HepG2 (cell line): ENCODE data around the gene PRDM11. TPM values are rescaled to one million over a fixed set of nuclear protein-coding genes. Genes with fewer than 3 reads are reported as not detected.

Source experiments
- ARNTL ChIP-seq: sonication (generic); formaldehyde crosslinking; IDR thresholded peaks from 2 replicates; pipeline ENCODE4 v1.4.0; 2020; ENCODE audit warnings: mild to moderate bottlenecking, missing genetic modification reagents
- BATF2 ChIP-seq: sonication (generic); formaldehyde crosslinking; IDR thresholded peaks from 2 replicates; pipeline ENCODE4 v1.8.0; 2022; ENCODE audit warnings: mild to moderate bottlenecking, missing genetic modification reagents, moderate library complexity
- ELF1 ChIP-seq: sonication (generic); formaldehyde crosslinking; IDR thresholded peaks from 2 replicates; pipeline ENCODE4 v1.4.0; 2020; ENCODE audit warnings: missing genetic modification reagents
- GFI1 ChIP-seq: sonication (generic); formaldehyde crosslinking; IDR thresholded peaks from 2 replicates; pipeline ENCODE4 v1.5.0; 2020; ENCODE audit warnings: missing genetic modification reagents, mild to moderate bottlenecking, borderline replicate concordance
- SKI ChIP-seq: fragments of 450-650 bp; IDR thresholded peaks from one replicate; pipeline ENCODE4 v1.6.1; 2018; ENCODE audit warnings: mild to moderate bottlenecking; ENCODE audit not compliant: partially characterized antibody
- TCF7 ChIP-seq: sonication (generic); IDR thresholded peaks from 2 replicates; pipeline ENCODE4 v1.6.1; 2016; ENCODE audit warnings: antibody characterized with exemption, low read depth
- TFDP1 ChIP-seq: IDR thresholded peaks from 2 replicates; pipeline ENCODE4 v1.6.1; 2016; ENCODE audit warnings: missing compliant biosample characterization, missing genetic modification reagents, borderline replicate concordance
- YY1 ChIP-seq: IDR thresholded peaks from 2 replicates; pipeline ENCODE4 v1.6.1; 2011; ENCODE audit warnings: low read length, low read depth, moderate library complexity, mild to moderate bottlenecking; ENCODE audit not compliant: insufficient read depth, insufficient replicate concordance
- ZBTB7A ChIP-seq: sonication (generic); formaldehyde crosslinking; IDR thresholded peaks from 2 replicates; pipeline ENCODE4 v1.8.0; 2022; ENCODE audit warnings: mild to moderate bottlenecking, missing genetic modification reagents
- ZBTB7B ChIP-seq: sonication (generic); formaldehyde crosslinking; IDR thresholded peaks from 2 replicates; pipeline ENCODE4 v1.4.0; 2020; ENCODE audit warnings: missing genetic modification reagents
- ZFP90 ChIP-seq: sonication (generic); formaldehyde crosslinking; IDR thresholded peaks from 2 replicates; pipeline ENCODE4 v1.8.0; 2022; ENCODE audit warnings: missing genetic modification reagents, mild to moderate bottlenecking, inconsistent platforms, borderline replicate concordance
- ZMYM2 ChIP-seq: sonication (generic); formaldehyde crosslinking; IDR thresholded peaks from 2 replicates; pipeline ENCODE4 v1.8.0; 2022; ENCODE audit warnings: mild to moderate bottlenecking, missing genetic modification reagents
- ZNF318 ChIP-seq: sonication (generic); formaldehyde crosslinking; IDR thresholded peaks from 2 replicates; pipeline ENCODE4 v1.4.0; 2020; ENCODE audit warnings: mild to moderate bottlenecking, missing genetic modification reagents
- ZNF563 ChIP-seq: sonication (generic); formaldehyde crosslinking; IDR thresholded peaks from 2 replicates; pipeline ENCODE4 v1.8.0; 2022; ENCODE audit warnings: mild to moderate bottlenecking, moderate library complexity, missing genetic modification reagents
- ZNF891 ChIP-seq: sonication (generic); formaldehyde crosslinking; IDR thresholded peaks from 2 replicates; pipeline ENCODE4 v1.5.0; 2020; ENCODE audit warnings: mild to moderate bottlenecking, missing genetic modification reagents
- ZSCAN21 ChIP-seq: sonication (generic); formaldehyde crosslinking; IDR thresholded peaks from 2 replicates; pipeline ENCODE4 v1.8.0; 2022; ENCODE audit warnings: mild to moderate bottlenecking, missing genetic modification reagents, moderate library complexity, borderline replicate concordance
- polyA plus RNA-seq, 8 experiments: library from polyadenylated mRNA; depleted of rRNA in 3 of 8; stranded (reverse) in 7 of 8; unstranded in 1 of 8; fragments of >200 nt; fragmentation: Illumina TruSeq in 4 of 8; extraction: Trizol in 4 of 8; gene quantifications; 2 replicates each; pipeline versions ENCODE4 v1.2.1 to v1.2.3, GENCODE V29; 2011 to 2016; ENCODE audit warnings: low read depth in 4 of 8, missing spikeins in 1 of 8, mixed read lengths in 1 of 8; ENCODE audit not compliant: insufficient read depth in 1 of 8
- total RNA-seq, 5 experiments: library from RNA; depleted of rRNA; stranded (reverse); fragments of >200 nt; fragmentation: Illumina TruSeq; extraction: Trizol; gene quantifications; 2 replicates each; pipeline ENCODE4 v1.2.3, GENCODE V29; 2016; ENCODE audit warnings: low read depth in 1 of 5
- TF ChIP-seq, protein P1 (sequence below): sonication (generic); formaldehyde crosslinking; IDR thresholded peaks from 2 replicates; pipeline ENCODE4 v1.5.1; 2020; ENCODE audit warnings: missing genetic modification reagents, mild to moderate bottlenecking, borderline replicate concordance

The PRDM11 gene
- total and polyA plus RNA-seq, 2 of the 13 experiments (the other 11 are each of a cell fraction or from before 2014, with no cell fraction given) = 3.4 to 4.7 TPM

DNA sequence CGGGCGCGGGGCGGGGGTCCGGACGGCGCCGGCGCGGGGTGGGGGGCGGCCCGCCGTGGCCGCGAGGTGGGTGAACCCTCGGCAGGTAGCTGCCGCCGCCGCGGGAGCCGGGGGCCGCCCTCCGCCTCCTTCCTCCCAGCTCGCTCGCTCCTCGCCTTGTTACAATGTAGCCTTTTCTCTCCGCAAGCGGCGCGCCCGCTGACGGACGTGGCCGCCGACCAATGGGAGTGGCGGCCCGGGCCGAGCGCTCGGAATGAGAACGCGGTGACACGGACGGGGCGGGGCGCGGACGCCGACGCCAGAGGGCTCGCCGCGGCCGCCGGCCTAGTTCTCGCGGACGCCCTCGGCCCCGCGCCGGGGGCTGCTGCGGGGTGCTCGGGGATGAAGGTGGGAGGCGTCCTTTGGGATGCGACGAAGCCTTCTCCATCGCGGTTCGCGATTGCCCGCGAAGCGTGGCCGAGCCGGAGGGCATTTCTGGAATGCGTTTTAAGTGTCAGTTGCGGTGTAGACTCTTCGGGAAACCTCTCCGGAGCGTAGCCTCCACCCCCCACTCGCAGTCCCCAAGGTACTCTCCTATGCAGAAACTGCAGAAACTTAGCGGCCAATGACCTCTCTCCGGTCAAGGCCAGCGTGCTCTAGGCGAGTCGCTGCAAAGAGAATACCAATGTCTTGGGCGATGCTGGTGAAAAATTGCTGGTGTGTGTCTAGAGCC, 734 bp downstream of the PRDM11 start (continued):
- TF ChIP-seq ZNF318 (CRISPR knock-in tag) = no peak
- no peak for TF ChIP-seq ZNF891 (CRISPR knock-in tag)
- no peak for TF ChIP-seq ELF1 (CRISPR knock-in tag)
- TF ChIP-seq ZBTB7A (CRISPR knock-in tag) = 0 out of 2 replicates have a peak, but pooled peaks have one; percentile 19
- peak; percentile 87 for TF ChIP-seq ZNF563 (CRISPR knock-in tag)
- no peak for TF ChIP-seq TCF7
- TF ChIP-seq BATF2 = no peak
- no peak for TF ChIP-seq ZBTB7B (CRISPR knock-in tag)
- TF ChIP-seq SKI = peak; percentile 71
- peak; percentile 74 for TF ChIP-seq YY1
- no peak for TF ChIP-seq ZMYM2 (CRISPR knock-in tag)
- TF ChIP-seq, protein P1, sequence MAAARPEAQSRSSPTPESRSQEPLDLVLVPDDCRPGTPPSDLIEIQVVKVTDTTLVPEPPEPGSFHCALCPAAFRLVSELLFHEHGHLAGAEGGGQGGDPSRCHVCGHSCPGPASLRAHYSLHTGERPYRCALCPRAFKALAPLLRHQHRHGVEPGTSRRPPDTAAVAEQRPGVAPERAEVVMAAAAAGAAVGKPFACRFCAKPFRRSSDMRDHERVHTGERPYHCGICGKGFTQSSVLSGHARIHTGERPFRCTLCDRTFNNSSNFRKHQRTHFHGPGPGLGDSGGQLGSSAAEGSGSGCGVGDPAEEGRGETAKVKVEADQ (CRISPR knock-in tag) = peak; percentile 50; the same call in 1 of the 2 replicates
- TF ChIP-seq ZSCAN21 (CRISPR knock-in tag) = peak; percentile 77; the same call in 1 of the 2 replicates
- TF ChIP-seq ZFP90 (CRISPR knock-in tag) = no peak; the same call in 1 of the 2 replicates
- TF ChIP-seq TFDP1 (CRISPR knock-in tag) = peak; percentile 84; the same call in 1 of the 2 replicates
- no peak for TF ChIP-seq ARNTL (CRISPR knock-in tag)
- TF ChIP-seq GFI1 = no peak
